Mesendoderm (in vitro differentiated cells): Measurements from ENCODE around the gene ADAMTS14. TPM values are rescaled to one million over a fixed set of nuclear protein-coding genes. Genes with fewer than 3 reads are reported as not detected.

Experiments used
- DNase-seq: peaks from one replicate; pipeline ENCODE4 v3.0.0; 2013
- H2AK5ac ChIP-seq: 2 replicates; pipeline ENCODE4 v1.6.1; 2013; ENCODE audit warnings: low read length, inconsistent platforms
- H2BK120ac ChIP-seq: 2 replicates; pipeline ENCODE4 v1.6.1; 2013; ENCODE audit warnings: low read depth, mild to moderate bottlenecking, low read length, moderate library complexity, mixed read lengths
- H2BK15ac ChIP-seq: replicated peaks from 2 replicates; pipeline ENCODE4 v1.6.1; 2013; ENCODE audit warnings: low read depth, mild to moderate bottlenecking, moderate library complexity
- H2BK5ac ChIP-seq: 2 replicates; pipeline ENCODE4 v1.6.1; 2013; ENCODE audit warnings: low read length, inconsistent platforms
- H3K18ac ChIP-seq: 2 replicates; pipeline ENCODE4 v1.6.1; 2013; ENCODE audit warnings: mild to moderate bottlenecking, low read length, mixed read lengths
- H3K23ac ChIP-seq: one replicate; pipeline ENCODE4 v1.6.1; 2013; ENCODE audit warnings: low read length
- H3K27ac ChIP-seq: 2 replicates; pipeline ENCODE4 v1.5.1; 2013; ENCODE audit warnings: low read depth, mild to moderate bottlenecking, inconsistent platforms, low read length, moderate library complexity
- H3K27me3 ChIP-seq: 2 replicates; pipeline ENCODE4 v1.6.1; 2013; ENCODE audit warnings: low read length, control low read depth, mild to moderate bottlenecking, inconsistent platforms; ENCODE audit not compliant: insufficient read depth, poor library complexity
- H3K36me3 ChIP-seq: 2 replicates; pipeline ENCODE4 v1.6.1; 2013; ENCODE audit warnings: low read length, inconsistent platforms; ENCODE audit not compliant: control insufficient read depth, insufficient read depth
- H3K4ac ChIP-seq: one replicate; pipeline ENCODE4 v1.6.1; 2013; ENCODE audit warnings: low read depth, mild to moderate bottlenecking, low read length, moderate library complexity
- H3K4me1 ChIP-seq: 2 replicates; pipeline ENCODE4 v1.6.1; 2013; ENCODE audit warnings: low read depth, low read length, inconsistent platforms; ENCODE audit not compliant: control insufficient read depth
- H3K4me2 ChIP-seq: 2 replicates; pipeline ENCODE4 v1.6.1; 2013; ENCODE audit warnings: low read length
- H3K4me3 ChIP-seq: 2 replicates; pipeline ENCODE4 v1.5.1; 2013; ENCODE audit warnings: mild to moderate bottlenecking, low read length
- H3K56ac ChIP-seq: one replicate; pipeline ENCODE4 v1.6.1; 2013; ENCODE audit warnings: low read length
- H3K79me1 ChIP-seq: 2 replicates; pipeline ENCODE4 v1.6.1; 2013; ENCODE audit warnings: low read length, inconsistent platforms
- H3K79me2 ChIP-seq: 2 replicates; pipeline ENCODE4 v1.6.1; 2013; ENCODE audit warnings: mild to moderate bottlenecking, low read length; ENCODE audit not compliant: control insufficient read depth, insufficient read depth
- H3K9ac ChIP-seq: 2 replicates; pipeline ENCODE4 v1.6.1; 2013; ENCODE audit warnings: low read length, inconsistent platforms
- H4K5ac ChIP-seq: one replicate; pipeline ENCODE4 v1.6.1; 2013; ENCODE audit warnings: low read length
- H4K8ac ChIP-seq: one replicate; pipeline ENCODE4 v1.6.1; 2013; ENCODE audit warnings: low read depth, mild to moderate bottlenecking, control low read depth, low read length, moderate library complexity
- WGBS: extraction: QIAGEN DNeasy Blood & Tissue Kit; methylation state at CpG from one replicate; pipeline ENCODE4 v1.1.7; 2013; ENCODE audit warnings: low lambda C conversion rate, missing lambda C conversion rate; ENCODE audit not compliant: insufficient coverage; ENCODE audit errors: extremely low coverage; 5-methylcytosine and 5-hydroxymethylcytosine counted together
- small RNA-seq: library from polyadenylated mRNA; stranded (forward); fragments of <200 nt; extraction: miRNeasy Mini kit (QIAGEN cat#:217004); gene quantifications from one replicate; pipeline ENCODE3, GENCODE V24; 2013; ENCODE audit not compliant: insufficient read depth

The ADAMTS14 gene

DNA sequence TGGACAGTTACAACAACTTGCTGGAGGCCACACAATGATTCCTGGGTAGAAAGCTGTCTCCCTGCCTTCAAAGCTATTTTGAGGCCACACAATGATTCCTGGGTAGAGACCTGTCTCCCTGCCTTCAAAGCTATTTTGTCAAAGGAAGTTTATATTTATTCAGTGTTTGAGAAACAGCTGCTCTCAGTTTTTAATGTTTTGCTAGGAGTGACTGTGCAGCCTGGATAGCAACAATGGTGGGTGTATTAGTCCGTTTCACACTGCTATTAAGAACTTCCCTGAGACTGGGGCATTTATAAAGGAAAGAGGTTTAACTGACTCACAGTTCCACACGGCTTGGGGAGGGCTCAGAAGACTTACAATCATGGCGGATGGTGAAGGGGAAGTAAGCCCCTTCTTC is 139.6 kb downstream of the ADAMTS14 start:
- Histone ChIP-seq H3K56ac (no peak overlapping the region), H3K27me3 (no peaks in the 10 kb centered on the region), H3K36me3 (no peaks in the 10 kb centered on the region), H2AK5ac (no peak overlapping the region), H3K79me1 (no peaks in the 10 kb centered on the region), H3K9ac (no peak overlapping the region), H2BK15ac (no peak overlapping the region), H4K5ac (no peak overlapping the region), H3K23ac (no peak overlapping the region), H3K4me3 (no peak overlapping the region), H3K4me1 (peaks cover 2% of the 10 kb centered on the region), H3K79me2 (peaks cover 2% of the 10 kb centered on the region), H4K8ac (no peak overlapping the region), H3K4ac (no peak overlapping the region), H3K4me2 (no peak overlapping the region), H2BK5ac (no peak overlapping the region), H3K27ac (no peak overlapping the region), H2BK120ac (no peak overlapping the region), H3K18ac (no peak overlapping the region)
- no peak for DNase-seq
- WGBS = no CpG with 5 or more reads among the region's 3 CpGs

Small RNA genes lying within 50 kb of the gene (small RNA-seq; reads per million reads assigned to genes)
- not detected for gene RPS26P40
